Subcutaneous abdominal adipose tissue (tissue), 5 donors: ENCODE results near the gene ZFP91.
A peak's percentile ranks its signal among the peaks of the same experiment; 100 is the strongest.

Source experiments
- H3K27ac ChIP-seq: one replicate; pipeline ENCODE4 v1.7.0; 2013; ENCODE audit warnings: low read depth, mild to moderate bottlenecking, inconsistent platforms, low read length, moderate library complexity
- H3K27me3 ChIP-seq, 5 donors: one replicate each; pipeline ENCODE4 v1.7.0; 2013; ENCODE audit warnings: low read length in 5 of 5, inconsistent platforms in 1 of 5; ENCODE audit not compliant: control insufficient read depth in 5 of 5, insufficient read depth in 4 of 5
- H3K36me3 ChIP-seq, 5 donors: one replicate each; pipeline ENCODE4 v1.7.0; 2013; ENCODE audit warnings: low read length in 5 of 5; ENCODE audit not compliant: control insufficient read depth in 5 of 5, insufficient read depth in 5 of 5
- H3K4me1 ChIP-seq, 5 donors: one replicate each; pipeline ENCODE4 v1.7.0; 2013; ENCODE audit warnings: low read length in 5 of 5, mild to moderate bottlenecking in 3 of 5, moderate library complexity in 1 of 5; ENCODE audit not compliant: control insufficient read depth in 5 of 5, insufficient read depth in 5 of 5
- H3K4me3 ChIP-seq, 5 donors: one replicate each; pipeline ENCODE4 v1.7.0; 2013; ENCODE audit warnings: low read length in 5 of 5, low read depth in 1 of 5
- H3K9ac ChIP-seq, 5 donors: one replicate each; pipeline ENCODE4 v1.7.0; 2013; ENCODE audit warnings: low read length in 5 of 5, mild to moderate bottlenecking in 4 of 5, moderate library complexity in 3 of 5
- H3K9me3 ChIP-seq, 5 donors: one replicate each; pipeline ENCODE4 v1.7.0; 2013; ENCODE audit warnings: low read length in 5 of 5; ENCODE audit not compliant: control insufficient read depth in 5 of 5
- donor health status: healthy.
- donor health status: healthy.
- donor health status: healthy.
- donor health status: healthy.
- donor health status: healthy.

Gene ZFP91, protein sequence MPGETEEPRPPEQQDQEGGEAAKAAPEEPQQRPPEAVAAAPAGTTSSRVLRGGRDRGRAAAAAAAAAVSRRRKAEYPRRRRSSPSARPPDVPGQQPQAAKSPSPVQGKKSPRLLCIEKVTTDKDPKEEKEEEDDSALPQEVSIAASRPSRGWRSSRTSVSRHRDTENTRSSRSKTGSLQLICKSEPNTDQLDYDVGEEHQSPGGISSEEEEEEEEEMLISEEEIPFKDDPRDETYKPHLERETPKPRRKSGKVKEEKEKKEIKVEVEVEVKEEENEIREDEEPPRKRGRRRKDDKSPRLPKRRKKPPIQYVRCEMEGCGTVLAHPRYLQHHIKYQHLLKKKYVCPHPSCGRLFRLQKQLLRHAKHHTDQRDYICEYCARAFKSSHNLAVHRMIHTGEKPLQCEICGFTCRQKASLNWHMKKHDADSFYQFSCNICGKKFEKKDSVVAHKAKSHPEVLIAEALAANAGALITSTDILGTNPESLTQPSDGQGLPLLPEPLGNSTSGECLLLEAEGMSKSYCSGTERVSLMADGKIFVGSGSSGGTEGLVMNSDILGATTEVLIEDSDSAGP

DNA sequence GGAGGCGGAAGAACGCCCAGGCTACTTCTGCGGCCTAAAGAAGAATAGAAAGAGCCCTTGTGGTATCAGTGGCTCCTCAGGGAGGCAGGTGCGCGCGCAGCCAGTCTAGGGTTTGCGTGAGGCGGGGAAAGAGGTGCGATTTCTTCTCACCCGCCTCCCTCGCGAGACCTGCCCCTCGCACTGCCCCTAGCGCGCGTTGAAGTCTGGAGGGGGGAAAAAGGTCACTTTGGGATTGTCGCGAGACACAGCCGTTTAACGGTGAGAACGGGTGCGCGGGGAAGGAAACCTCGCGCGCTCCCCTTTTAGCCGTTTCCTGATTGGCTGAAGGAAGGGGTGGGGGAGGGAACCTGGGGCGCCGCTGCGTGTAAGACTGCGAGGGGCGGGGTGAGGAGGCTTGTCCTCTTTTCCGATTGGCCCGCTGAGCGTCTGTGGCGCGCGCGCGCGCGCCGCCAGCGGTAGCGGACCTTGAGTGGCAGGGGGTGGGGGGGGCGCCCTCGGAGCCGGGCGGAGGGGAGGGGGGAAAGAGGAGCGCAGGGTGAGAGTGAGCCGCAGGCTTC is at the start of gene ZFP91:
ZFP91 (plus strand) TSS at position 429 of the 557 bp plus-strand sequence. CDS start 219 bp downstream, outside the sequence.
- Histone ChIP-seq H3K4me1 (peaks cover 8 to 66% (median 61%) of the 10 kb centered on the region in 5 donors), H3K27ac (peak within 1 kb of the TSS; percentile 100), H3K27me3 (no peaks in the 10 kb centered on the region), H3K9ac (peak within 1 kb of the TSS; percentile 89 to 100 (median 99)), H3K36me3 (no peaks in the 10 kb centered on the region), H3K9me3 (no peaks in the 10 kb centered on the region), H3K4me3 (peak within 1 kb of the TSS; percentile 86 to 97 (median 92))

DNA sequence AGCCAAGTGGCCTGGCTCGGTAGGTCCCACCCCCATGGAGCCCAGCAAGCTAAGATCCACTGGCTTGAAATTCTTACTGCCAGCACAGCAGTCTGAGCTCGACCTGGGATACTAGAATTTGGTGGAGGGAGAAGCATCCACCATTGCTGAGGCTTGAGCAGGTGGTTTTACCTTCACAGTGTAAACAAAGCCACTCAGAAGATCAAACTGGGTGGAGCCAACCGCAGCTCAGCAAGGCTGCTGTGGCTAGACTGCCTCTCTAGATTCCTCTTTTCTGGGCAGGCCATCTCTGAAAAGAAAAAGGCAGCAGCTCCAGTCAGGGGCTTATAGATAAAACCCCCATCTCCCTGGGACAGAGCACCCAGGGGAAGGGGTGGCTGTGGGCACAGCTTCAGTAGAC is 48.6 kb upstream of the ZFP91 start:
- H3K27me3 ChIP-seq, result no peaks in the 10 kb centered on the region
- no peak overlapping the region for H3K9ac ChIP-seq
- no peak overlapping the region for H3K27ac ChIP-seq
- peaks cover 21 to 46% (median 21%) of the 10 kb centered on the region in 5 donors for H3K36me3 ChIP-seq
- no peaks in the 10 kb centered on the region for H3K9me3 ChIP-seq
- no peak overlapping the region for H3K4me3 ChIP-seq
- no peaks in the 10 kb centered on the region for H3K4me1 ChIP-seq

DNA sequence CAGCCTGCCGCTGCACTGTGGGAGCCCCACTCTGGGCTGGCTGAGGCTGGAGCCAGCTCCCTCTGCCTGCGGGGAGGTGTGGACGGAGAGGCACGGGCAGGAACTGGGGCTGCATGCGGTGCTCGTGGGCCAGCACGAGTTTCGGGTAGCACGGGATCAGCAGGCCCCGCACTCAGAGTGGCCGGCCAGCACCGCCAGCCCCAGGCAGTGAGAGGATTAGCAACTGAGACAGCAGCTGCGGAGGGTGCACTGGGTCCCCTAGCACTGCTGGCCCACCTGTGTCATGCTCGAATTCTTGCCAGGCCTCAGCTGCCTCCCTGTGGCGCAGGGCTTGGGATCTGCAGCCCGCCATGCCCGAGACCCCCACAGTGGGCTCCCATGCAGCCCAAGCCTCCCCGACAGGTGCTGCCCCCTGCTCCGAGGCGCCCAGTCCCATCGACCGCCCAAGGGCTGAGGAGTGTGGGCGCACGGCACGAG is 47.0 kb upstream of the ZFP91 start:
- Histone ChIP-seq H3K4me3 (no peak overlapping the region), H3K36me3 (peaks cover 16 to 44% (median 21%) of the 10 kb centered on the region in 5 donors), H3K9me3 (no peaks in the 10 kb centered on the region), H3K4me1 (no peaks in the 10 kb centered on the region), H3K27ac (no peak overlapping the region), H3K27me3 (no peaks in the 10 kb centered on the region), H3K9ac (no peak overlapping the region)

DNA sequence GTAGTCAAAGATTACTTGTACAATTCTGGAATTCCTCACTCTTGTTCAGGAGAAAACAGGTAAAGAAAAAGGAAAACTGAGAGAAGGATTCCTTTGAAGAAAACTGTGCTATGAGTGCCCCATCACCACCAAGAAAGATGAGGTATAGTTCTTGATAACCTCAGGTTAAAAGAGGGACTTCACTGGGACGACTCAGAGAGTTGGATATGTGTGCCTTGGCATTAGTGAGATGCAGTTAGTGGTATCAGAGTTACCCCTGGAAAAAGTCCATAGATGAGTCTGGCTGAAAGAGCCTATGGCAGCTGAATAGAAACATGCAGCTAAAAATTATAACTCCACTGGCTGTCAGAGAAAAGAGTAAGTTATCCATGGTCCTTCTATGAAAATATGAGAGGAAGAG is 32.0 kb upstream of the ZFP91 start:
- H3K9me3 ChIP-seq, result no peaks in the 10 kb centered on the region
- H3K27me3 ChIP-seq, result no peaks in the 10 kb centered on the region
- peaks cover 40 to 82% (median 56%) of the 10 kb centered on the region in 5 donors for H3K36me3 ChIP-seq
- H3K9ac ChIP-seq, result no peak overlapping the region
- H3K4me1 ChIP-seq, result no peaks in the 10 kb centered on the region
- H3K27ac ChIP-seq, result no peak overlapping the region
- no peak overlapping the region for H3K4me3 ChIP-seq

DNA sequence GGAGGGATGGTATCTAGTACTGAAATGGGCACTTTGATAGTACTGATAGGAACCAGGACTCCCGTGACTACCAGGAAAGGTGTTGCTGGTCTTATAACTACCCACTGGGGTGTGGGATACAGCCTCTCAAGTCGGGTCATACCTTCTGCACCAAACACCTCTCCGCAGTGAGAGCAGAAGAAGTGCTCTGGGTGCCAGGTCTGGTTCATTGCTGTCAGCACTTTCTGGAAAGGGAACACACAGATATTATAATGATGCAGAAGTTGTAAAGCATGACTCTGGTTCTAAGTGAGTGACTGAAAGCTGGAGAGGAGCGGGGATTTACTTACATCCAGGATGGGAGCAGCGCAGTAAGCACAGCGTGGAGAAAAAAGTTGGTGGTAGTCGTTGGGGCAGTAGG is 29.2 kb upstream of the ZFP91 start:
- H3K36me3 ChIP-seq, result peaks cover 62 to 95% (median 76%) of the 10 kb centered on the region in 5 donors

DNA sequence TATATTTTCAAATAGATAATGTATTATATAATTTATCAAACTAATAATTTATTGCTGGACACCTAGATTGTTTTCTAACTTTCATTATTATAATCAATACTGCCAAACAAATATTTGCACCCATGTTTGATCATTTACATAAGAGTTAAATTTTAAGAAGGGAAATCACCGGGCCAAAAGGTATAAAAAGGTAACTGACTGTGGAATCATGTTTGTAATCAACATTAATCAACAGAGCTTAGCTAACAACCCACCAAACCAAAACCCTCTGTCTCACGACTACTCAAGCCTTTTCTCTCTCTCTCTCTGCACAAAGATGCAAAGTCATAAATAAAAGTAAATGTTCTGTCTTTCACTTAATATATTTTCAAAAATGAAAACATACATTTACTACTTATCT is 18.0 kb upstream of the ZFP91 start:
- no peak overlapping the region for H3K27ac ChIP-seq
- H3K9ac ChIP-seq, result no peak overlapping the region
- H3K4me3 ChIP-seq, result no peak overlapping the region
- H3K36me3 ChIP-seq, result peaks cover 6 to 22% (median 11%) of the 10 kb centered on the region in 5 donors
- H3K27me3 ChIP-seq, result no peaks in the 10 kb centered on the region
- peaks cover 0 to 3% (median 0%) of the 10 kb centered on the region in 5 donors for H3K4me1 ChIP-seq
- no peaks in the 10 kb centered on the region for H3K9me3 ChIP-seq

More for the DNA sequence above, 29.2 kb upstream of the ZFP91 start:
- H3K27ac ChIP-seq, result no peak overlapping the region
- H3K4me3 ChIP-seq, result no peak overlapping the region
- no peaks in the 10 kb centered on the region for H3K9me3 ChIP-seq
- H3K4me1 ChIP-seq, result no peaks in the 10 kb centered on the region
- H3K9ac ChIP-seq, result no peak overlapping the region
- H3K27me3 ChIP-seq, result no peaks in the 10 kb centered on the region

DNA sequence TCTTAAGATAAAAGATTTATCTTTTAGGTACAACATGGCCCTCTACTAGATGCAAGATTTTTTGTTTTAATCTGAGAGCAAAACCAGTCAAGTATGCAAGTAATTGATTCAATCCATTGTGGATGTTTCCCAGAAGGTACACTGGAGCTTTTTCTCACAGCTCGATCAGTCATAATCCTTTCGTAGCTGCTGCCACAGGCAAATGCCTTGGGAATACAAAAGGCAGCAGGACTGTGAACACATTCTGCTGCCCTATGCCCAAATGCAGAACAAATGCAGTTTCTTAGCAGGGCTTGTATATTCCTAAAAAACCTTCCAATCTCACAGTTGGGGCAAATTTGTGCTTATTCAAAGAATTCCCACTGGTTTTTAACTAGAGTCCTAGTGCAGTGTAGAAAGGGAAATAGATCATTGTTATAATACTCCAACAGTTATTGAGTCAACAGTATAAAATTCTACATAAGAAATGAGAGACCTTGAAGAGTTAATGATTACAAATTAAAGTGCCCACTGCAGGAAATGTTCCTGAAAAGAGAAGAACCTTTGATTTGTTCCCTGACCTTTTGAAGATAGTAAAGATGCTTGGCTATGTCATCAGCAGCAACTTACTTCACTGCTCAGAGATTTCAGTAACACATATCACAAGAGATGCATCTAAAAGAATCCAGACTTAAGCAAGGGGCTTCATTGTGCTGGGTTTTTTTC is 17.3 kb upstream of the ZFP91 start:
- no peaks in the 10 kb centered on the region for H3K27me3 ChIP-seq
- H3K4me1 ChIP-seq, result peaks cover 0 to 3% (median 0%) of the 10 kb centered on the region in 5 donors
- no peak overlapping the region for H3K27ac ChIP-seq
- no peak overlapping the region for H3K4me3 ChIP-seq
- H3K36me3 ChIP-seq, result peaks cover 6 to 22% (median 11%) of the 10 kb centered on the region in 5 donors
- H3K9me3 ChIP-seq, result no peaks in the 10 kb centered on the region
- H3K9ac ChIP-seq, result no peak overlapping the region

DNA sequence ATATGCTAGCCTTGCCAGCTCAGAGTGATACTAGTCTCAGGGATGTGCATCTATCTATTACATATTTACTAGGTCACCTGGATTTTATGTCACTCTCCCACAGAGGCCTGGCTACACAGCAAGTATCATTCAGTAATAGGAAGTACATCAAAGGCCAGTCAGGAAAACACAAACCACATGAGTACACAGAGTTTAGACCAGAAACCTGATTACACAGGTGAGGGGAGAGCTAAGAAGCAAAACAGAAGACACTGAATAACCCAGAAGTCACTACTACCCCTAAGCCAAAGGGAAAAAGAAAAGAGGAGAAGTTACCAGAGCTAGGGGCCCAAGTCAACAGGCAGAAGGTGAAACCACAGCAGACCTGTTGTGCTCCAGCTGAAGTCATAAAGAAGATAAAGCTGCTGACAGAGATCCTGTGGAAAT is 16.5 kb upstream of the ZFP91 start:
- Histone ChIP-seq H3K9ac (no peak overlapping the region), H3K36me3 (peaks cover 6 to 21% (median 11%) of the 10 kb centered on the region in 5 donors), H3K27ac (no peak overlapping the region)

DNA sequence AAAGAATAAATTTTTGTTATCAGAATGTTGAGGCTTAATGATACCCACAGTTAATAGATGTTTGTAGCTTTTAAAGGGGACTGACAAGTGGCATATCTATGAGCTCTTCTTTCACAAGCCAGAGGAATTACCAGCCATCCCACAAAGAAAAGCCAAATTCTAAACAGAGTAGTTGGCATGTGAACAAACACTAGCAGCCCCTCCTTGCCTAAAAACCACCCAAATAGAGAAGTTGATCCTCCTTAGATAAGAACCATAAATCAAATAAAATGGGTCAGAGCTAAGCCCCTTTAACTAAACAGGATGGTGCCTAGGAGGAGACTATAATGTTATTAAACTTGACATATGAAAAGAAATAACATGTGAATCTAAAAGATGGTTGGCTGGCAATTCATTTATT is 14.6 kb upstream of the ZFP91 start:
- Histone ChIP-seq H3K27ac (no peak overlapping the region), H3K36me3 (peaks cover 12 to 30% (median 17%) of the 10 kb centered on the region in 5 donors), H3K9me3 (no peaks in the 10 kb centered on the region), H3K27me3 (no peaks in the 10 kb centered on the region), H3K4me3 (no peak overlapping the region), H3K4me1 (peaks cover 0 to 3% (median 0%) of the 10 kb centered on the region in 5 donors), H3K9ac (no peak overlapping the region)

More for the DNA sequence above, 16.5 kb upstream of the ZFP91 start:
- Histone ChIP-seq H3K4me1 (peaks cover 0 to 3% (median 0%) of the 10 kb centered on the region in 5 donors), H3K9me3 (no peaks in the 10 kb centered on the region), H3K4me3 (no peak overlapping the region), H3K27me3 (no peaks in the 10 kb centered on the region)
